B cell (primary cell): ENCODE data around the gene RALB. TPM values are rescaled to one million over a fixed set of nuclear protein-coding genes. Genes with fewer than 3 reads are reported as not detected.

Experiments used
- ATAC-seq: fragments of 200-7000 bp; cut with Tn5 transposase; one replicate; pipeline ENCODE4 v1.10.0; 2021; ENCODE audit warnings: low read depth, mild to moderate bottlenecking, moderate number of reproducible peaks, moderate library complexity
- CTCF ChIA-PET: fragments of 350-600 bp; sonication (Branson Sonifier 250); formaldehyde crosslinking; loops from one replicate; lab custom pipeline; 2021; ENCODE audit warnings: antibody characterized with exemption, inconsistent platforms; lab: Charles Lee
- POLR2A ChIA-PET: fragments of 350-600 bp; sonication (Branson Sonifier 250); formaldehyde crosslinking; loops from one replicate; lab custom pipeline; 2021; ENCODE audit warnings: antibody characterized with exemption; lab: Charles Lee
- DNase-seq: peaks from one replicate; pipeline ENCODE4 v3.0.0; 2013
- H2AFZ ChIP-seq: 2 replicates; pipeline ENCODE4 v1.6.1; 2012; ENCODE audit warnings: mild to moderate bottlenecking, low read depth, low read length; ENCODE audit not compliant: insufficient read depth, poor library complexity, severe bottlenecking
- H3K27ac ChIP-seq, 2 donors: 1 replicate in 1 of 2; 2 replicates in 1 of 2; pipeline ENCODE4 v1.5.1; 2012 to 2013; ENCODE audit warnings: low read length in 2 of 2, mild to moderate bottlenecking in 2 of 2, moderate library complexity in 1 of 2
- H3K27me3 ChIP-seq, 4 experiments: fragments of 200-600 bp in 1 of 4; sonication (generic) in 1 of 4; replicated peaks in 1 of 4; 1 replicate in 2 of 4; 2 replicates in 2 of 4; pipeline versions ENCODE4 v1.6.1 to v1.7.0; 2013 to 2016; ENCODE audit warnings: low read length in 3 of 4, mild to moderate bottlenecking in 2 of 4, mixed read lengths in 1 of 4, moderate library complexity in 1 of 4; ENCODE audit not compliant: insufficient read depth in 4 of 4, control insufficient read depth in 3 of 4; ENCODE audit errors: control extremely low read depth in 1 of 4
- H3K36me3 ChIP-seq, 2 experiments: replicated peaks in 1 of 2; 1 replicate in 1 of 2; 2 replicates in 1 of 2; pipeline versions ENCODE4 v1.6.1 to v1.7.1; 2013; ENCODE audit warnings: low read length in 1 of 2; ENCODE audit not compliant: insufficient read depth in 2 of 2, control insufficient read depth in 1 of 2; ENCODE audit errors: control extremely low read depth in 1 of 2, extremely low read depth in 1 of 2
- H3K4me1 ChIP-seq, 2 donors: fragments of 200-600 bp in 1 of 2; sonication (generic) in 1 of 2; 1 replicate in 1 of 2; 2 replicates in 1 of 2; pipeline versions ENCODE4 v1.5.1 to v1.6.1; 2013 to 2017; ENCODE audit warnings: low read length in 2 of 2; ENCODE audit not compliant: control insufficient read depth in 2 of 2, insufficient read depth in 2 of 2
- H3K4me2 ChIP-seq: replicated peaks from 2 replicates; pipeline ENCODE3; 2012; ENCODE audit warnings: mild to moderate bottlenecking, low read depth, low read length; ENCODE audit not compliant: poor library complexity, severe bottlenecking
- H3K4me3 ChIP-seq, 5 experiments: fragments of 200-600 bp in 1 of 5; sonication (generic) in 1 of 5; 1 replicate in 3 of 5; 2 replicates in 2 of 5; pipeline versions ENCODE4 v1.5.1 to v1.7.0; 2011 to 2016; ENCODE audit warnings: low read length in 4 of 5, mild to moderate bottlenecking in 4 of 5, low read depth in 2 of 5, control low read depth in 1 of 5, moderate library complexity in 1 of 5; ENCODE audit not compliant: insufficient read depth in 1 of 5; ENCODE audit errors: control extremely low read depth in 1 of 5, extremely low read depth in 1 of 5
- H3K79me2 ChIP-seq: fragments of 200-600 bp; sonication (generic); one replicate; pipeline ENCODE4 v1.6.0; 2016; ENCODE audit warnings: low read length; ENCODE audit not compliant: control insufficient read depth, insufficient read depth
- H3K9ac ChIP-seq: fragments of 200-600 bp; sonication (generic); 2 replicates; pipeline ENCODE4 v1.6.1; 2017; ENCODE audit warnings: mild to moderate bottlenecking, low read length, moderate library complexity
- H3K9me3 ChIP-seq, 3 donors: one replicate each; pipeline versions ENCODE4 v1.6.1 to v1.7.1; 2013; ENCODE audit warnings: low read length in 2 of 3; ENCODE audit not compliant: control insufficient read depth in 2 of 3, insufficient read depth in 1 of 3; ENCODE audit errors: control extremely low read depth in 1 of 3
- H4K20me1 ChIP-seq: 2 replicates; pipeline ENCODE4 v1.6.0; 2012; ENCODE audit warnings: mild to moderate bottlenecking, low read length; ENCODE audit not compliant: insufficient read depth, control insufficient read depth, poor library complexity, severe bottlenecking
- H3K27ac Mint-ChIP-seq: one replicate; pipeline ENCODE4 v1.8.0; 2021; ENCODE audit warnings: mixed read lengths
- H3K27me3 Mint-ChIP-seq: one replicate; pipeline ENCODE4 v1.8.0; 2021; ENCODE audit warnings: mixed read lengths
- H3K4me1 Mint-ChIP-seq: one replicate; pipeline ENCODE4 v1.8.0; 2021; ENCODE audit warnings: mixed read lengths
- H3K4me3 Mint-ChIP-seq: one replicate; pipeline ENCODE4 v1.8.0; 2021; ENCODE audit warnings: mixed read lengths
- H3K9me3 Mint-ChIP-seq: one replicate; pipeline ENCODE4 v1.8.0; 2022; ENCODE audit warnings: mixed read lengths; ENCODE audit not compliant: insufficient read depth
- CTCF ChIP-seq: fragments of 200-600 bp; IDR thresholded peaks from one replicate; pipeline ENCODE4 v1.8.0; 2022; ENCODE audit warnings: antibody characterized with exemption, mild to moderate bottlenecking
- EZH2 ChIP-seq: IDR thresholded peaks from 2 replicates; pipeline ENCODE4 v1.6.1; 2012; ENCODE audit warnings: borderline replicate concordance, low read depth, mild to moderate bottlenecking, moderate library complexity, low read length; ENCODE audit not compliant: insufficient read depth, poor library complexity, severe bottlenecking
- WGBS: methylation state at CpG from one replicate; pipeline ENCODE4 v1.1.5; 2013; ENCODE audit warnings: missing lambda C conversion rate; ENCODE audit not compliant: insufficient coverage; 5-methylcytosine and 5-hydroxymethylcytosine counted together
- intact Hi-C: fragments of 100-400 bp; cut with micrococcal nuclease; formaldehyde crosslinking; loops from one replicate; pipeline ENCODE4 v1.10.0; 2022
- polyA plus RNA-seq: library from polyadenylated mRNA; depleted of rRNA; stranded (reverse); fragments of >200 nt; gene quantifications from 2 replicates; pipeline ENCODE4 v1.2.3, GENCODE V29; 2012
- total RNA-seq, 2 donors: library from RNA; stranded (reverse); fragments of 120-200 nt in 1 of 2; gene quantifications; 1 replicate in 1 of 2; 2 replicates in 1 of 2; pipeline versions ENCODE4 v1.2.3 to v1.2.4, GENCODE V29; 2013 to 2022

RALB gene
- total and polyA plus RNA-seq, 2 donors (not counting 1 experiment from before 2014, with no cell fraction given): 19.3 to 35.9 TPM

GRCh38 chr2:120331903-120332302 lies 79.3 kb downstream of the RALB start:
- Histone ChIP-seq H3K4me1 (no peaks in the 10 kb centered on the region), H2AFZ (no peak overlapping the region), H3K27me3 (peaks cover 0 to 19% (median 1%) of the 10 kb centered on the region in 4 experiments), H3K9ac (no peak overlapping the region), H3K36me3 (no peaks in the 10 kb centered on the region), H3K9me3 (peaks cover 0 to 6% (median 0%) of the 10 kb centered on the region in 3 donors), H3K4me2 (no peak overlapping the region), H4K20me1 (no peaks in the 10 kb centered on the region), H3K79me2 (no peaks in the 10 kb centered on the region), H3K4me3 (no peak overlapping the region), H3K27ac (no peak overlapping the region)
- ATAC-seq: no peak
- ChIA-PET CTCF (interaction anchor here (1.5 kb wide), 1 partner anchor 11 kb away, joined by 3 read pairs; no protein-coding TSS in a partner anchor), POLR2A (no interaction called here)
- Mint-ChIP-seq H3K27ac (no peak overlapping the region), H3K9me3 (no peaks in the 10 kb centered on the region), H3K27me3 (peaks cover 68% of the 10 kb centered on the region), H3K4me1 (peaks cover 1% of the 10 kb centered on the region), H3K4me3 (no peak overlapping the region)
- no CpG with 5 or more reads among the region's 4 CpGs for WGBS
- intact Hi-C loops: no loop called here
- no peak for TF ChIP-seq EZH2
- TF ChIP-seq CTCF: no peak
- no peak for DNase-seq

- H3K27ac ChIP-seq: no peak overlapping the region
- H3K9me3 ChIP-seq: peaks cover 0 to 6% (median 0%) of the 10 kb centered on the region in 3 donors
- TF ChIP-seq CTCF (no peak), EZH2 (no peak)
- H3K4me2 ChIP-seq: no peak overlapping the region
- H2AFZ ChIP-seq: no peak overlapping the region
- no peaks in the 10 kb centered on the region for H3K79me2 ChIP-seq
- POLR2A ChIA-PET: no interaction called here
- H3K36me3 ChIP-seq: no peaks in the 10 kb centered on the region
- Mint-ChIP-seq H3K27ac (no peak overlapping the region), H3K9me3 (no peaks in the 10 kb centered on the region), H3K4me1 (no peaks in the 10 kb centered on the region), H3K27me3 (peaks cover 67% of the 10 kb centered on the region), H3K4me3 (no peak overlapping the region)
- no peaks in the 10 kb centered on the region for H3K4me1 ChIP-seq
- H3K9ac ChIP-seq: no peak overlapping the region
- intact Hi-C loops: no loop called here
- H4K20me1 ChIP-seq: no peaks in the 10 kb centered on the region
- CTCF ChIA-PET: interaction anchor here (1.5 kb wide), 1 partner anchor 11 kb away, joined by 3 read pairs; no protein-coding TSS in a partner anchor
- WGBS: 98% methylated on average over 5 of the region's 6 CpGs
- H3K27me3 ChIP-seq: peaks cover 0 to 21% (median 1%) of the 10 kb centered on the region in 4 experiments
- DNase-seq (no peak), ATAC-seq (no peak)
- no peak overlapping the region for H3K4me3 ChIP-seq
These were observed 79.7 kb downstream of the RALB start for GRCh38 chr2:120332384-120332783.
